NCI-H1417 (cell line): ENCODE measurements around the gene ZNF3.

ENCODE experiments used
- DNase-seq, 3 experiments: peaks; one replicate each; lab custom pipeline; 2025; lab: John Stamatoyannopoulos, UW

The ZNF3 gene

DNA sequence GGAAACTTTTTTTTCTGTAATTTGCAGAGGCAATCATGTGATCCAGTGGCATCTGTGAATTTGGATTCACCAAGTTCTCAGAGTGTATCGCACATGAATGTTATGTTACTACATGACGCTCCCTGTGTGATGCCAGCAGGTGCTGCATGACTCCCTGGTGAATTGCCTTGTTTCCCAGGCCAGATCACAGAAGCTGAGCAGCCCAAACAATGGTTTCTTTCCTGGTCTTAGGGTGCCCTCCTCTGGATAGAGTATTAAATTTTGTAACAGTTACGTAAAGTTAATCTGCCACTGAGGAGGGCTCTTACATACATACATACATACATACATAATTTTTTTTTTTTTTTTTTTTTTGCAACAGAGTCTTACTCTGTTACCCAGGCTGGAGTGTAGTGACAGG, 28.3 kb downstream of the ZNF3 start:
- DNase-seq, result peak; percentile 33 to 95 (median 76)

DNA sequence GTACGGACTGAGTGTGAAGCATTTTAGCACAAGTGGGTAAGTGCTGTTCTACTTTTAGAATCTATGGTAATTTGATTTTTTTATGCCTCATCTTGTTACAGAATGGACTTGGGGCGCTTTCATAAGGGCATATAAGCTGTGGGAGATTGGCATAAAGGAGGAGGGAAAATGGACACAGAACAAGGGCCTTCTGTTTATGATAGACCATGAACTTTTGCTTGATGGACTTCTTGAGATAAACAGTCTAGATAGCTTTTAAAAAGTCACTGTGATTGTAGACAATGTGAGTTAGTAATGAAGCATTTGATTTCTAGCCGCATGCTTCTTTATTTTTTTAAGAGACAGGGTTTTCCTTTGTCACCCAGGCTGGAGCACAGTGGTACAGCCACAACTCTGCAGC, 29.9 kb downstream of the ZNF3 start:
- DNase-seq, result no peak

DNA sequence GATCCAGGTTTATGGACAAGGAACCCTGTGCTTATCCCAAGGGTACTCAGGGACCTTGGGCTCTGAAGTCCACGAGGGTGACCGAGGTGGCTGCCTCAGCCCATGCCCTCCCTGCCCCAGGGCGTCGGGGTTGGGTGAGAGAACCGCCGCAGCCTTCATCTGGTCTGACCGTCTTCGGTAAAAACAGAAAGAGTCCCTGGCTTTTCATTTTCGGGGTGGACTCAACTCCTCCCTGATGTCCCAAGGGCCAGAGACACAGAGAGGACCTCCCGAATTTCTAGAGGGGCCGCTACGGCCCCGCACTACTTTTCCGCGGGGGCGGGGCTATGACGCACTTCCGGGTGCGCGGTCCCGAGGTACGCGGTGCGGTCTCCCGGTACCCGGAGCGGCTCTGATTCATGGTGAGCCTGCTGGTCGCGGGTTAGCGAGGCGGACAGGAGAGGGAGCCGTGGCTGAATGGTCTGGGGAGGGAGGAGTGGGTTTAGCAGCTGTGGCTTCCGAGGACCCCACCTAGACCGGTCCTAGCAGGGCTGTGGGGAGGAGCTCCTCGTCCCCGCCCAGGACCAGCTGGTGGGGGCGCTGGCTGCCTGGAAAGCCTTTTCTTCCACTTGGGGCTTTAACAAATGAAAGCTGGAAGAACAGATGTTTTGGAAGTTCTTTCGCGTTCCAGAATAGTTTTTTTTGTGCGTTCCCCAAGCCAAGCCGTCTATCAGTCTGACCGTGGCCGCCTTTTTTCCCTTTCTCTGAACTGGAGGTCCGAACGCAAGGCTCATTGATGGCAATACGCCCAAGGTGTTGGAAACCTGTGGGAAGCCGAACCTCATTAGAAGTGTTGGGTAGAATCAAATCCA, 31.9 kb downstream of the ZNF3 start, which contains the start of gene ZSCAN21:
ZSCAN21 (plus strand) TSS at position 334 of the 851 bp plus-strand sequence. CDS start 7,233 bp downstream, outside the sequence.
- peak; percentile 88 to 91 (median 90) for DNase-seq

DNA sequence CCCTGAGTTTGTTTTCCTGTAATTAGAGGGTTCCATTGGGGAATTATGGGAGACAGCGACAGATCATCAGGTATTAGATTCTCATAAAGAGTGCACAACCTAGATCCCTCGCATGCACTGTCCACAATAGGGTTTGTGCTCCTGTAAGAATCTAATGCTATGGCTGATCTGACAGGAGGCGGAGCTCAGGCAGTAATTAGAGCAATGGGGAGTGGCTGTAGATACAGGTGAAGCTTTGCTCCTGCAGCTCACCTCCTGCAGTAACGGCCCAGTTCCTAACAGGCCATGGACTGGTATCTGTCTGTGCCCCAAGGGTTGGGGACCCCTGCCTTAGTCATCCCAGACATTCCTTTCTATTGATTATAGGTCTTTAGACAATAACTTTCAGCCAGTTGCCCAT, 32.8 kb downstream of the ZNF3 start:
- no peak for DNase-seq

DNA sequence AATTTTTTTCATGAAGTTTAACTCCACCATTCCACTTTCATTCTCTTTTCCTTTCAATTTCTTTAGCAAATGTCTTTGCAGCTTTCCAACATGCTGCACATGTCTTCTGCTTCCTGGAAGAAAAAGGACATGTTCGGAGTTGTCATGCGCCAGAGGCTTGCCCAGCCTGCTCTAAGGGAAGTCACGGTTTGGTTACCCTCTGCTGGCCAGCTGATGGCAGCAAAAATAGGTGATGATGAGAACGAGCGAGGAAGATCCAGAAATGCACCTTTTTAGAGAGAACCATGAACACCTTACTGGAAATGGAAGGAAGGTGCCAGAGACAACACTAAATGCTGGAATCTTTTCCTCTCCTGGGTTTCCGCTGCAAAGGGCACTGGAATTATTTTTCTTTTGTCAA, 36.8 kb downstream of the ZNF3 start:
- DNase-seq, result no peak

DNA sequence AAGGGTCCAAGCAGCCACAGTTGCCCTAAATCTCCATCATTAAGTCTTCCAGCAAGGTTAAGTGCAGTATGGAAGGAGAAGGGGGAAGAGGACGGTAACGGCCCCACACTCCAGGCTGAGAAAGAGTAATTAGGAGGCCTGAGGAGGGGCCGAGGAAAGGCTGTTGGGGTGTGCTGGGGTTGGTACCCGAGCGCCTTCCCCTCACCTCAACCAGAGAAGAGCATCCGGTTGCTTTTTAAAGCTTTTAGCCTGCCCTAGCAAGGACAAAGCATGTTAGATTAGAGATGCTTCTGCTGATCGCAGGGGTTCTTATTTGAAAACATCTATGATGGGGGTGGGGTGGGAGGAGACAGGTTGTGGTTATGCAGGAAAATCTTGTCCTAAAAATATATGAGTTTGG, 40.9 kb downstream of the ZNF3 start:
- DNase-seq, result no peak

DNA sequence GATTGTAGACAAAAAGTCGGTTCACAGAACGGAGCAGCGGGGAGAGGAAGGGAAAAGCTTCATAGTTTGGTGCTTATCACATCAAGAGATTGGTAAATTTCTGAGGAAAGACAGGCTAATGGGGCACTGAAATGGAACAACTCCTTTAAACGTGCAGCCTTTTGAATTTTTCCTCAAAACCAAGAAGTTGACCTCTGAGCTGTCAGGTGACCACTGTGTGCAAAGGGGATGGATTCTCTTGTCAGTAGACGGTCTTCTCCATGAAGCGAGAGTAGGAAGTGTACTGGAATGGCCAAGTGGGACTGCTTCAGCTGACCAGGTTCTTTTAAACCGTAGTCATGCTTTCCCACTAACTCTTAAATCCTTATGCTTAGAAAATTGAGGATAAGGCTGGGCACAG, 43.2 kb downstream of the ZNF3 start:
- no peak for DNase-seq

DNA sequence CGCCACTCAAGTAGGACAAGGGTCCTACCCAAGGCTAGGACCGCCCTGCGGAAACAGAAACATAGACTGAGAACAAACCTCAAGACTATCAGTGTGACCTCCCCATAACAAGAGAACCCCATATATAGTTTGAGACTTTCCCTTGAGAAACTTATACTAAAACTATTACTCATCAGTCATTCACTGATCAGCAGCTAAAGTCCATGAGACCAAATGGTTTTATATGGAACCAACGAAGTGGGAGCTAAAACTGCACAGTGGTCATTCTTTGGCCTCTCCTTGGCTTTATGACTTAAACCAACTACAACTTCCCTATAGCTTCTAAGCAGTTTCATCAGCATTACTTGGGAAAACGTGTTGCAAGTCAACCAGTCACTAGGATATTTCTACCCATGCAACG, 45.6 kb downstream of the ZNF3 start:
- no peak for DNase-seq

DNA sequence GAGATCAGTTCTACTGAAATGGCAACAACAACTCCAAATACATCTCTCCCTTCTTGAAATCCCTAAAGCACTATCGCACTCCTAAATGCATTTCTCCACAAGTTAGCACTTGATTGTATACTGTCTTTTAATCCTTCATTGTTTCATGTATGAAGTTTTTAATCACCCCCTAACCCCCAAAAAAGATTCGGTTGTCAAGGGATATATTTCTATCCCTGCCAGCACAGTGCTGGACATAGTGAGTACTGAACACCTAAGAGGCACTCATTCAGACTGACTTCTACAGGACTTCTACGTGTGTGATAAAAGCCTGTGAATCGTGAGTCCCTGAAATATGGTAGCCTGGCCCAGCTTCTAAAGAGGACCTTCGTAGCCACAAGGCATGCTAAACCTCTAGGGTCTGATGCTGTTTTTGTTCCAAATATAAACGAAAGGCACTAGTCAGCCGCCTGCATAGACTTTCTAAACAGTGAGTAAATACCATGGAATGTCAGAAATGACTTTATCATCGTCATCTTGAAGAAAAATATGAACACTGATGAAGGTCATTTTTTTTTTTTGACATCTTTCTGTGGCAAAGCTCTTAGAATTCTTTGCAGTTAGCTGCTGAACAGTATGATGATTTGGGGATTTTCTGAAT, 46.5 kb downstream of the ZNF3 start:
- no peak for DNase-seq

DNA sequence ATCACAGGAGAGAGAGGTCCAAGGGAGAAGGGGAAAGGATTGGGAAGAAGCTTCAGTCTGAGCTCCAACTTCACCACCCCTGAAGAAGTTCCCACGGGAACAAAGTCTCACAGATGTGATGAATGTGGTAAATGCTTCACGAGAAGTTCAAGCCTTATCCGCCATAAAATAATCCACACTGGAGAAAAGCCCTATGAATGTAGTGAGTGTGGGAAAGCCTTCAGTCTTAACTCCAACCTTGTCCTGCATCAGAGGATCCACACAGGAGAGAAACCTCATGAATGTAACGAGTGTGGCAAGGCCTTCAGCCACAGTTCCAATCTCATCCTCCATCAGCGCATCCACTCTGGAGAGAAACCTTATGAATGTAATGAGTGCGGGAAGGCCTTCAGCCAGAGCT, 48.0 kb downstream of the ZNF3 start:
- no peak for DNase-seq

DNA sequence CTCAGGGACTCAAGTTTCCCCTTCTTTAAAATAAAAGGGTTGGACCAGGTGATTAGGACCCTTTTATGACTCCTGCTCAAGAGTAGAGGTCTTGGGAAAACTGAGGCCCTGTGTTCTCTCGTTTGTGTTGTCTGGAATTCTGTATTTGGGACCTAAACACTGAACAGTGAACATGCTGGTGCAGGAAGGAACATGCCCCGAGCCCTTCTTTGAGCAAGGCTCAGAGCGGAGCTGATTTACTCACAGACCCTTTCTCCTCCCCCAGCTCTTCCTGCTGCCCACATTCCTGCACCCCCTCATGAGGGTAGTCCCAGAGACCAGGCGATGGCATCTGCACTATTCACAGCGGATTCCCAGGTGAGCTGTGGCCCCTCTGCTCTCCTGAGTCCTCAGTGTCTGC, 51.9 kb downstream of the ZNF3 start:
- no peak for DNase-seq

DNA sequence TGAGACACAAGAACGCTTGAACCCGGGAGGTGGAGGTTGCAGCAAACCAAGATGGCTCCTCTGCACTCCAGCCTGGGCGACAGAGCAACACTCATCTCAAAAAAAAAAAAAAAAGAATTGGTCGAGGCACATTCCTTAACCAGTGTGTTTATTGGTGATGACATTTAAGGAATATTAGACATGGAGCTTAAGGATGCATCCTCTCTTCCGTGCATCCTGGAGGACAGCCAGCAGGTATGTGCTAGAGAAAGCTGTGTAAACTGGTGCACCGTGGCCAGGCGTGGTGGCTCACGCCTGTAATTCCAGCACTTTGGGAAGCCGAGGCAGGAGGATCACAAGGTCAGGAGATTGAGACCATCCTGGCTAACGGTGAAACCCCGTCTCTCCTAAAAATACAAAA, 54.3 kb downstream of the ZNF3 start:
- DNase-seq, result no peak

DNA sequence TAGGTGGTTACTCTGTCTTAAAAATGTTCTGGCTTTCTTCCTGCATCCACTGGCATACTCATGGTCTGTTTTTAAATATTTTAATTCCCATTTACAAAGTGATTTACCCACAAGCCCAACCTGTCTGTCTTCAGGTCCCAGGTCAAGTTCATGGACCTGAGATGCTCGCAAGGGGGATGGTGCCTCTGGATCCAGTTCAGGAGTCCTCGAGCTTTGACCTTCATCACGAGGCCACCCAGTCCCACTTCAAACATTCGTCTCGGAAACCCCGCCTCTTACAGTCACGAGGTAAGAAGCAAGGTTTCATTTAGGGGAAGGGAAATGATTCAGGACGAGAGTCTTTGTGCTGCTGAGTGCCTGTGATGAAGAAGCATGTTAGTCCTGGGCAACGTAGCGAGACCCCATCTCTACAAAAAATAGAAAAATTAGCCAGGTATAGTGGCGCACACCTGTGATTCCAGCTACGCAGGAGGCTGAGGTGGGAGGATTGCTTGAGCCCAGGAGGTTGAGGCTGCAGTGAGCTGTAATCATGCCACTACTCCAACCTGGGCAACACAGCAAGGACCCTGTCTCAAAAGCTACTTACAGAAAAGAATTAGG, 57.4 kb downstream of the ZNF3 start:
- DNase-seq, result no peak

DNA sequence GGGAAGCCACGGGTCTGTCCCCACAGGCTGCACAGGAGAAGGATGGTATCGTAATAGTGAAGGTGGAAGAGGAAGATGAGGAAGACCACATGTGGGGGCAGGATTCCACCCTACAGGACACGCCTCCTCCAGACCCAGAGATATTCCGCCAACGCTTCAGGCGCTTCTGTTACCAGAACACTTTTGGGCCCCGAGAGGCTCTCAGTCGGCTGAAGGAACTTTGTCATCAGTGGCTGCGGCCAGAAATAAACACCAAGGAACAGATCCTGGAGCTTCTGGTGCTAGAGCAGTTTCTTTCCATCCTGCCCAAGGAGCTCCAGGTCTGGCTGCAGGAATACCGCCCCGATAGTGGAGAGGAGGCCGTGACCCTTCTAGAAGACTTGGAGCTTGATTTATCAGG, 58.0 kb downstream of the ZNF3 start:
- DNase-seq, result no peak

DNA sequence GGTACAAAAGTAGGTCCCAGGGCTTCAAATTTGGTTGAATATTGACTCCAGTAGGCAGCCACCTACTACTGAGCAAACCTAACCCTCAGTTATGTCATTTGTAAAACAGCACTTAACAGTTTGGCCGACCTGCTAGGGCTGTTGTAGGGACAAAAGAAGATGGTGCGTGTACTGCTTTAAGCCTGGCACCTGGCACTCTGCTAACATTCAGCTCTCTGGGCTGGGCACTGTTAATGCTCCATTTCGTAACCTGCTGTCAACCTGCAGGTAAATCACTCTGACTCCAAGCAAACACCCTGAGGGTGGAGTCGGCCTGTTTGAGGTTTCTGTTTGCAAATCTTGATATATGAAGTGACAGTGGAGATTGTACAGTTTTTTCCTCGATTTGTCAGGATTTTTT, 58.9 kb downstream of the ZNF3 start:
- peak in 2 of 3 experiments; percentile 58 to 78 for DNase-seq

DNA sequence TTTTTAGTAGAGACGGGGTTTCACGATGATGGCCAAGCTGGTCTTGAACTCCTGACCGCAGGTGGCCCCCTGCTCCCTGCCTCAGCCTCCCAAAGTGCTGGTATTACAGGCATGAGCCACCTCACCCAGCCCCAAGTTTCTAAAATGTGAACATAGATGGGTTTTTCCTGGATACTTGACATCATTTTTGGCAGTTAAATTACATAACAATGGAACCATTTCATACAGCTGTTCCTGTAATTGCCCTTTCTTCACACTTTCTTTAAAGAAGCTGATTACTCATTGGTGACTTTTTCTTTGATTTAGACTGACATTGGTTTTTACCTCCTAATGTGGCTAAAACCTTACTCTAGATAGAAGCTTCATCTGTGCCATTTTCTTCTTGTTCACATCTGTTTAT, 60.2 kb downstream of the ZNF3 start:
- DNase-seq, result no peak
